Esophagus mucosa (tissue), 1 donor: ENCODE data around the gene TBC1D1. TPM values are rescaled to one million over a fixed set of nuclear protein-coding genes. Genes with fewer than 3 reads are reported as not detected.
A peak's percentile ranks its signal among the peaks of the same experiment; 100 is the strongest.

Source experiments
- ATAC-seq: fragments of 200-7000 bp; cut with Tn5 transposase; one replicate; pipeline ENCODE4 v1.9.1; 2020
- total RNA-seq: library from RNA; stranded (reverse); gene quantifications from one replicate; pipeline ENCODE4 v1.2.4, GENCODE V29; 2023
- donor health status: DM: yes; HTN: yes; CAD: no.

Gene TBC1D1
- total RNA-seq, 1 donor from 2014 or later, result 11.4 TPM

DNA sequence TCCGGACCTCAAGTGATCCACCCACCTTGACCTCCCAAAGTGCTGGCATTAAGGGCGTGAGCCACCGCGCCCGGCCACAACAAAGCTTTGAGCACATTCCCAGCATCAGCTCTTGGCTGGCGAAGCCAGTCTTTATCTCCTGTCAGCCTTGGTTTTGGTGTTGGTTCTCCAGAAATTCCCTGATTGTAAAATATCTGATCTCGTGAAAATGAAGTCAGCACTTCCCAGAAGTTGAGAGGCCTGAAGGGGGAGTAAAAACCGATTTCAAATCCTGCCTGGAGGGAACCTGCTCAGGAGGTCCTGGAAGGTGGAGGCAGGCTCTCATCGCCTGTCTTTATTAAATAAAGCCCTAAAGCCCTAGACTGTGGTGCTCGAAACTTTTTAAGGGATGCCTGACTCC is 102.9 kb downstream of the TBC1D1 start:
- no peak for ATAC-seq

DNA sequence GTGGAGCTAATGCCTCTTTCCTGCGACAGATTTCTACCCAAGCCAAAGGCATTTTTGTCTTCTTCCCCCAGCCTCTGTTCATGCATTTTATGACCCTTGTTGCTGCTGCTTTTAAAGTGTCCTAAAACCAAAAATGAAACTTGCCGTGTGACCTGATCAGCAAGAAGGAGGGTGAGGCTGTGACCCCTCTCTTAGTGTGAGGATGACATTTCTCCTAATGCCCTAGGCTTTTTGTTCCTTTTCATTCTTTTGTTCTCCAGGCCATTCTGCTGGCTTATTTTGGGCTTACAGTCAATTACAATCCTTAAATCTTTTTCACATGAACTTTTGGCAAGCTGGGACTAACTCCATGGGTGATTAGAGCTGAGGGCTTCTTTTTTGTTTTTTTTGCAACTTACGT is 103.7 kb downstream of the TBC1D1 start:
- no peak for ATAC-seq

DNA sequence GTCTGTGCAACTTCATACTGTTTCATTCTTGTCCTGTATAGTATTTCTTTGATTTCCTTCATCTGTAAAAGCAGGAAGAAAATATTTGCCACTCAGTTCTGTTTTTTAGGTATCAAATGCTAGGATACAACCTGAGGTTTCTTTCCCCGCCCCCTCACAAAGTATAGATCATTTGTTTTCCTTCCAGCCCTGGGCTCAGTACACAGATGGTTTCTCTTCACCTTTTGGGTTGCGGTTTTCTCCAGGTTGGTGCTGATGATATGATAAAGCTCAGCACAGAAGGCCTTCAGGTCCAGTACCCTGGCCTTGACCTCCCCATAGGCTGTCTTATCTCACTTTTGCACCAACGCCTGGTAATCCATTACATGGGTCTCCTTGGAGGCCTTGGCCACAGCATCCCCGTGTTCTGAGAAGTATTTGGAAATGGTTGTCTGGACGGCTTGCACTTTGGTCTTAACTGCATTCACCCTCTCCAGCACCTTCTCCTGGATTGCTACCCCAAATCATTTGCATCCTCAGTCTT is 104.5 kb downstream of the TBC1D1 start:
- no peak for ATAC-seq

DNA sequence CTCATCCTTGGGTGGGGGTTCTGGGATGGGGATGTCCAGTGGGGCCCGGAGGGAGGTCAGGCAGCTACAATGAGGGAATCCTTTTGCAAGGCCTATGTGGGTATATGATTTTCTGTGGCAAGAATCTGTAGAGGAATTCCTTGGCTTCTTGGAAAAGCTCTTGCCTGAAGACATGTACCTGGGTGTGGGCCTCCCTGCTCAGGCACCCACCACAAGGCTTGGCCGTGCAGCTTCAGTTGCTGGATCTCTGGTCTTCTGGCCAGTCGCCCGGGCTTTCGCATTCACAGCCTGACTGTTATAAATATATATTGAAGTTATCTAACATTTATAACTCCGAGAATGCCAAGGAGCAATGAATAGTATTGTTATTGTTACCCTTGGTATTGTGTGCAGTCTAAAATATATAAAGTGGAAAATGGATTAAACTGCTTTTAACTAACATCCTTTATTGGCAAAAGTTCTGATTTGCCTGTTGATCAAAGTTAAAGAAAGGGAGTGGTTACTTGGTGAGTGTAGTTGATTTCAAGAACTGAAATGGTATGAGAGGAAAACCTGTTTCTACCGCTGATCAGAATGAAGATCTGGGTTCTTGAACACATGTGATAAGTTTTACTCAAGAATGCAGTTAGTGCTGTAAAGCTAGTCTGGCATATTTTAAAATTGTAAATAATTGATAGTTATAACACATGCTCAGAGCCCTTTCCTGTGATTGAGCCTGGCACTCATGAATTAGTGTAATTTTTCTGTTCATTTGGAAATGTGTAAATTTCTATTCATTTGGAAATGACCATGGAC is 105.3 kb downstream of the TBC1D1 start:
- ATAC-seq, result no peak

- no peak for ATAC-seq
Observed at GRCh38 chr4:37998226-37998625, 107.3 kb downstream of the TBC1D1 start.

DNA sequence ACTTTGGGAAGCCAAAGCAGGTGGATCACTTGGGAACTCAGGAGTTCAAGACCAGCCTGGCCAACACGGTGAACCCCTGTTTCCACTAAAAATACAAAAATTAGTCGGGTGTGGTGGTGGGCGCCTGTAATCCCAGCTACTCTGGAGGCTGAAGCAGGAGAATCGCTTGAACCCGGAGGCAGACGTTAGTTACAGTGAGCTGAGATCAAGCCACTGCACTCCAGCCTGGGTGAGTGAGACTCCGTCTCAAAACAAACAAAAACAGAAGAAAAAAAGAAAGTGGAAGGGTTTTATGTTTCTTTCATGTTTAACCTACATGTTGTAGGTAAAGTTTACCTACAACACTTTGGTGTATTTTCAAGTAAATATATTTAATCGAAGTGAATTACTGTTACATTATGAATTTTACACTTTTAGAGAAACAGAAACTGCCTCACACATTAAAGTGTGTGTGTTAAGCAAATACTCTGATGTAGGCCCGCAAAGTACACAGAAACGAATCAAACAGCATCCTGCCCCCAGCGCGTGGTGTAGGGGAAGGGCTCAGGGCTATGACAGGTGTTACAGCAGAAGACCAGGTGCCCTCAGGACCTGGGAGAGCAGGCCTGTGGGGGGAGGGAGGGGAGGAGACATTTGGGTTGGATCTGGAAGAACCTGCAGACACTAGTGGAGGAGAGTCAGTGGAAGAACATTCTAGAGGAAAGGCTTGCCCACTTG is 108.3 kb downstream of the TBC1D1 start:
- no peak for ATAC-seq

GRCh38 chr4:37999965-38000364 is 109.1 kb downstream of the TBC1D1 start:
- no peak for ATAC-seq

GRCh38 chr4:38001927-38002326 is 111.0 kb downstream of the TBC1D1 start:
- ATAC-seq, result no peak

- peak; percentile 68 for ATAC-seq
Observed at GRCh38 chr4:38002451-38003071, 111.7 kb downstream of the TBC1D1 start.

GRCh38 chr4:38003102-38003501 is 112.2 kb downstream of the TBC1D1 start:
- ATAC-seq, result no peak

GRCh38 chr4:38003628-38004027 is 112.7 kb downstream of the TBC1D1 start:
- no peak for ATAC-seq

DNA sequence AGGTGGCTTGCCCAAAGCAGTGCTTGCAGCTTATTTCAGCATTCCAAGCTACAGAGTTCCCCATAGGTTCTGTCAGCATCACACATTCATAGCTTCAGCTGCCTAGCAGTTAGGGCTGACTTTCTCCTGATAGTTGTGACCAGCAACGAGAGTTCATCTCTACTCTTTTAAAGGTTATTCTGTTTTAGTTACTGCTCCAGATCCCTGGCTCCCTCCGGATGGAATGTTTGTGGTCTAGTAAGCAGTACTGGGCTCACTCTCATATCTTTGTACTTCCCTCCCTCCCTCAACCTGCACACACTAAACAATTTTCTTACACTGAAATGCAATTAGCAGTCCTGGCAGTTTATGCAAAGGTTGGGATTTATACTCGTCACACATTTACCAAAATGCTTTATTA is 113.2 kb downstream of the TBC1D1 start:
- no peak for ATAC-seq

GRCh38 chr4:38004887-38005286 is 114.0 kb downstream of the TBC1D1 start:
- no peak for ATAC-seq

DNA sequence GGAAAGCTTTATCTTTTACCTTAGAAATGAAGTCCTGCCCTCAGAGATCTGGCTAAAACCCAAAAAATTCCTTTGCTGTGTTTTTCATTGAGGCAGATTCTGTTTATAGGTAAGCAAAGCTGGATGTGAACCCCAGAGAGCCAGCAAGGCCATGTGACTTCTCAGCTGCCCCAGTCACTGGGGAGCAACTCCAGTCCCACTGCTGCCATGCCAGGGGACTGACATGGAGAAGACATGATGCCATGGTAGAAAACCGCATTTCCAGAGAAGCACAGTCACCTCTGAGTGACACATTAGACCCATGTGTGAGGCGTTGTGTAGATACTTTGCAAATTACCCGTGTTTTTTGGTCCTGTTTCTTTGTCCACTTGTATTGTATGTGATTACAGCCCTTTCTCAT is 114.8 kb downstream of the TBC1D1 start:
- no peak for ATAC-seq

GRCh38 chr4:38007645-38008044 is 116.8 kb downstream of the TBC1D1 start:
- no peak for ATAC-seq

DNA sequence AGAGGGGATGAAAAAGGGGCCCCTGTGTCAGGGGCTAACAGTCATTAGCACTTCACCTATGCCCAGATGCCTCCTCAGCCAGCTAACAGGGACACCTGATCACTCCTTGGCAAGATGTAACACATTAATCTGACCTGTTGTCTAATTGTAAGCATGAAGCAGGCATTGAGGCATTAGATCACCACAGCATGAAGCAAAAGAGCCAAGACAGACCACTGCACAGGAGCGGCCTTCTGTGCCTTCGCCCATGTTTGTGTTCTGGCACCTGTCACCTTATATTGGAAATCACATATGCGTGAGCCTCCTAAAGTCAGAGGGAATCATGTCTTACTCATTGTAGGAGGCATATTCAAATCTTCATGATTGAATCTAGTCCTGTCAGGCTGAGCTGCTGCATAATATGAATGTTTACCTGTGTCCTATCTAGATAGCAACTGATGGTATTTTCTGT is 117.7 kb downstream of the TBC1D1 start:
- no peak for ATAC-seq

GRCh38 chr4:38009421-38009820 is 118.5 kb downstream of the TBC1D1 start:
- no peak for ATAC-seq

- no peak for ATAC-seq
Observed at GRCh38 chr4:38009949-38010348, 119.1 kb downstream of the TBC1D1 start.

DNA sequence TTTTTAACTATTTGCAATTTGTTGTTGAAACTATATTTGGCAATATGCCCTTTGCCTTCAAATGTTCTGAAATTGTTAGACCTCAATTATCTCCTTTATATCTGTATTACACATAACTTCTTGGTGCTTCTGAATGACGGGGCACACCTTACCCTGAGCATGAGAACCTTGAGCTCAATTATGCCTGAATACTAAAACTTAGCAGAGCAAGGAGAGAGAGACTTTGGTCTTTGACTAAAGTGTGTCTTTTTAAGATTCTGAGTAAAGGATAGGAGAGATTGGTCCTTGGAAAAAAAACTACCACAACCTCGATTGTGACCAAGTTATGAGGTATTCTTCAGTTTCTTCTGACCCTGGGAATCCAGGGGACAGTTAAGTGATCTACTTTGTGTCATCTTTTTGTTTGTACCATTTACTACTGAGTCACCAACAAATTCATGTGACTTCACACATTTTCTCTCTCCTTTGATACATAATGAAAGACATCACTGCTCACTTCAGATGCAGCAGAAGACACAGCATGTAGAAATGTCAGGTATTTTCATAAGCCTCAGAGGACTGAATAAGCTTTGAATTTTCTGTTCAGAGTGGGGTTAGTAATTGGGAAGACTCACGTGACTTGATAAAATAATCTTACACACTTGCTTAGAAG is 120.8 kb downstream of the TBC1D1 start:
- no peak for ATAC-seq

DNA sequence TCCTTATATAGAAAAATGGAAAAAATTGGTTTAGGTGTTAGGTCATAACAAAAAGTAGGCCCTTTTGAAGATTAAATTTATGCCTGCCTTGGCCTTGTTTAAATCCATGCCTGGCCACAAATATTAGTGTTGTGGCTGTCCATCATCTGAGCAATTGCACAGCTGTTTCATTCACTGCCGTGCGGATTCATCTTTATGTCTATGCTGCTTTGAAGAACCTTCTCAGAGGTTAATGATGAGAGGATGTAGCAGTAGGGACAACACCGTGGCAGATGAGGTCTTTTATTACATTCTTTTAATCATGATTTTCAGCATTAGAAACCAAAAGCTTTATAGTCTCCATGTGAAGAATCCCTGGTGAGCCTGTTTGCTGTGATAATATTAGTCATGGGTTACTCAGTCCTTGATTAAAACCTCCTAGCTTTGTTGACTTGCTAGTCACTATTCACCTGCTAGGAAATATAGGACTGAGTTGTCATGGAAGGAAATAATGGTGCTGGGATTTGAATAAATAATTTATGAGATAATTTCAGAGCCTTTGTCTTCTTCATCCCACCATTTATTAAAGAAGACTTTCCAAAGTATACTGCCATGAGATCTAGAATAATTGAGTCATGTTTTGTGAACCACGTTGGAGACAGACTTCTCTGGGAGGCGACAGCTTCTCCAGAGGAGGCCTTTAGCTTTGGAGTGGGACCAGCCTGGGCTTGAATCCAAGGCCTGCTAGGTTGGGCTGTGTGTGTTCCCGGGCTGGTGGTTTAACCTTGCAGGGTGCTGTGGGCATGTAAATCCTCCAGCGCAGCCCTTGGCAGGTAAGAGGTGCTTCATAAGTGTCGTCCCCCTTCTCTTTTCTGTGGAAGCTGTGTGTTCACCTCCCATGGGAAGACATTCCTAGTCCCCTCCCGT is 122.8 kb downstream of the TBC1D1 start:
- peak; percentile 55 for ATAC-seq

GRCh38 chr4:38014421-38014852 is 123.6 kb downstream of the TBC1D1 start:
- ATAC-seq, result no peak
